GM21423 (cell line): ENCODE results near the gene CDC42.

Source experiments
- ATAC-seq: cut with Tn5 transposase; IDR thresholded peaks from one replicate; pipeline ENCODE4 v1.9.1; 2021; ENCODE audit warnings: mild to moderate bottlenecking, moderate library complexity; ENCODE audit not compliant: unreplicated experiment

Gene CDC42

DNA sequence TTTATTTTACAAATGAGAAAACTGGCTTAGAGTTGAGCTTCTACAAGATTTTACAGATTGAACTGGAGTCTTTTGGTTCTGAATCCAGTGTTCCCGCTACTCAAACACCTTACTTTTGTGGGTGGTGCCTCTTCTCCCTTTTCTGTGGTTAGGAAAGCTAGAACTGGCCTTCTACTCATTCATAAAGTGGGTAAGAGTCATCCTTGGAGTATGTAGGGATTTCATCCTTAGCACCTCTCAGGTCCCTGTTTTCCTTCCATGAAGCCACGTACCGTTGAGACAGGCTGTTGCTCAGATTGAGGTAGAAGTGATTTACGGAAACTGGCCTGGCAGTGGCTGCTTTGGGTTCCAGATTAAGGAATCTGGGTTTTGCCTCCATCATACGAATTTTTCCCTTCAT is 54.6 kb downstream of the CDC42 start:
- no peak for ATAC-seq

GRCh38 chr1:22108339-22109105 is 56.0 kb downstream of the CDC42 start:
- no peak for ATAC-seq

- ATAC-seq, result no peak
Measured at GRCh38 chr1:22110016-22110415, 57.5 kb downstream of the CDC42 start.

DNA sequence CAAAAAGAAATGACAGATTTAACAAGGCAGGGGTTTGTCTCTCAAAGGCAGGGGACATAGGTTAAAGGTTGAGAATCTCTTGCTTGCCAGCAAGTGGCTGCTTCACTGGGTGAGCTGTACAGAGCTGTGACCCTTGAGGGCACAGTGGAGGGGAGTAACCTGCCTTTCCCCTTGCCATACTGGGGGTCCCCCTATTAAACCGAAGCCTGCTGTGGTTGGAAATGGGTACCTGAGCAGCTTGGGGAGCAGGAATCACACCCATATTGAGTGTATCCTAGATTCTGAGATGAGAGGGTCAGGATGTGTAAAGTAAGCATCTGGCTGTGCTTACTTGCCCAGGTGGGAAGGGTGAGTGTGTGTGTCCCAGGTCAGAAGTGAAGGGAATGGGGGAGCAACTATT is 58.6 kb downstream of the CDC42 start:
- no peak for ATAC-seq

DNA sequence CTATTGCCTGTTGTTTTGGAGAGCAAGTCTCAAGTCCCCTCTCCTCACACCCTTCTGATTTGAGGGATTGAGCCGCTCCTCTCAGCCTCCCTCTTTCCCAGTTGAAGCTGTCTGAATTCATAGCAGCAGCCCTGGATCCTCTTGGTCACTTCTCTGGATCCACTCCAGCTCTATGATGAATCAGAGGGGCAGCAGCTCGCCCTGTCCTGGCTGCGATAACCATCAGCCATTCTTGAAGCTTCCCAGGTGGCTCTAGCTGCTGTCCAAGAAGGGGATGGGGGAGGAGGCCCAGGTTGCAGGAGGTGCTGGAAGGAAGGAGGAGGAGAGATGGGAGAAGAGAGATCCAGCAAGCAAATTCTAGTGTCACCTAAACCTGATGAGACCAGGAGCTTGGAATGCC is 59.1 kb downstream of the CDC42 start:
- no peak for ATAC-seq

DNA sequence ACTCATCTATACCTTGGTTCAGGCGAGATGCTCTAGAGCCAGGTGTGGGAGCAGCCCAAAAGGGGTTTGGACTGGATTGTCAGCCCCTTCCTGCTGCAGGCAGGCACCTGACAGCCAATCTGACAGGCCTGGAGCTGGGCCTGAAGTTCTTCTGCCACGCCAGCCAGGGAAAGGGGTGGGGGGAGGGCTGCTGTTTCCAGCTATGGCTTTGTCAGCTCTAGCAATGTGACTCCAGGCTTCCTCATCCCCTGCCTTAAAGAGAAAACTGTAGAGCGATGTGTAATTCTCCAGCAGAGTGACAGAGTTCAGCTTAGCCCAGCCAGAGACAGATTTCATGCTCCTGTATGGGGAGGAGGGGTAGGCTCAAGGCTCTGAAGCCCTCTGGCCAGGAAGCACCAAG is 60.0 kb downstream of the CDC42 start:
- ATAC-seq, result no peak

- ATAC-seq, result no peak
Measured at GRCh38 chr1:22114083-22115012, 61.8 kb downstream of the CDC42 start.

DNA sequence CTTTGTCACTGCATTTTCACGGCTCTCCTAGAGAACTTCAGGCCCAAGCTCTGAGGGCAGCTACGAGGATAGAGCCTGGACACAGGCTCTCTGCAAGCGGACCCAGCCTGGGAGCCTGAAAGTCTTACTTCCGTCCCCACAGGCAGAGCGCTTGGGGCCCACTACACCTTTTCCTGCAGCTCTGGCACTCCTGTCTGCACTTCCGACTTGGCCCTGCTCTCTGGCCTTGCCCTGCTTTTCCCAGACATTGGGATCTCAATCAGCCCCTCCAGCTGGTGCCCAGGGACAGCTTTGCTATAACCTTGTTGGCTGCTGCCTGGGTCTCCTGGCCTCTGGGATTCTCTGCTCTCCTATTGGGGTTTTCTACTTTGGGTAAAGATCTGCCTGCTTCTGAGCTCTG is 62.8 kb downstream of the CDC42 start:
- ATAC-seq, result no peak

- ATAC-seq, result no peak
Measured at GRCh38 chr1:22117238-22117637, 64.7 kb downstream of the CDC42 start.

- no peak for ATAC-seq
Measured at GRCh38 chr1:22117851-22118250, 65.3 kb downstream of the CDC42 start.

- ATAC-seq, result no peak
Measured at GRCh38 chr1:22118291-22118992, 65.9 kb downstream of the CDC42 start.

- ATAC-seq, result no peak
Measured at GRCh38 chr1:22119626-22120468, 67.3 kb downstream of the CDC42 start.

GRCh38 chr1:22120469-22120790 is 67.9 kb downstream of the CDC42 start:
- no peak for ATAC-seq

DNA sequence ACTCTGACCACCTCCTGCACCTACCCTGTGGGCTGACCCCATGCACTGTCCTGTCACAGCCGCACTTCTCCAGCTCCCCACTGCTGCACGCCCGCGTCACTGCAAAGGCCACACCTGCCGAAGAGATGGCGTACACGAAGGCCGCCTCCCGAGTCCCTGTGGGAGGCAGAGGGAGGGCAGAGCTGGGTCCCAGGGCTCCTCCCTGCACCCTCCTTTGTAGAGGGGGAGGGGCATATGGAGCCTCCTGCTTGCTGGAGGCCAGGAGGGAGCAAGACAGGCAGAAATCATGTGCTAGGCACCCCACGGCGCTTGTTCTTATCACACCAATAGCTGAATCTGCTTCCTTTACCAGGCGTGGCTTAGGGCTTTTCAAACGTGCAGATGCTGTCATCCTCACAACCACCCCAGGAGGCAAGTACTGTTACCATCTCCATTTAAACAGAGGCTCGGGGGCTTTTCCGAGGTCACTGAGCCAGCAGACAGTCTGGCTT is 69.0 kb downstream of the CDC42 start:
- no peak for ATAC-seq

GRCh38 chr1:22122273-22123070 is 70.0 kb downstream of the CDC42 start:
- ATAC-seq, result no peak

- ATAC-seq, result no peak
Measured at GRCh38 chr1:22123071-22123390, 70.5 kb downstream of the CDC42 start.

DNA sequence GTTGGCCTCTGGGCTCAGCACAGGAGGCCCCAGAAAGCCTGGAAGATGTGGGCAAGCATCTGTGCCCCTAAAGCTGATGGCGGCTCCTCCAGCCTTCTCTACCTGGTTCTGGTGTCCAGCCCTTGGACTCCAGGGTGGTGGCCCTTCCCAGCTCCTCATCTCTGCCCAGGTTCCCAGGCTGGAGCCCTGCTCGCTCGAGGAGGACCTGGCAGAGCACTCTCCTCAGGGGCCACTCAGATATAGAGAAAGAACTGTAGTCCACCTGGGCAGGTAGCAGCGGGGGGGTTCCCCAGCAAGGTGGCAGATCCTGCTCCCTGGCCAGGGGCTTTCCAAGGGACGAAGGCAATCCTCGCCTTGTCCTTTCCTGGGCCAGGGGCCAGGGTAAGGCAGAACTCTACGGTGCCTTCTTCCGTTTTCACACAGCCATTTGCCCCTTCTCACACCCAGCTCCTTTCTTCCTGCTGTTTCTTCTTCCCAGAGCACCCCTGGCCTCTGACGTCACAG is 71.4 kb downstream of the CDC42 start:
- no peak for ATAC-seq

- ATAC-seq, result no peak
Measured at GRCh38 chr1:22124592-22125229, 72.2 kb downstream of the CDC42 start.

GRCh38 chr1:22126531-22126930 is 74.0 kb downstream of the CDC42 start:
- no peak for ATAC-seq
